AG04449 (cell line): ENCODE results near the gene TTLL9.

Experiments
- CTCF ChIA-PET: fragments of 350-600 bp; formaldehyde crosslinking; extraction: SDS; loops from one replicate; lab custom pipeline; 2021; ENCODE audit warnings: antibody characterized with exemption; lab: Yijun Ruan, JAX
- POLR2A ChIA-PET: fragments of 400-600, 350-600 bp; formaldehyde crosslinking; extraction: SDS; loops from one replicate; lab custom pipeline; 2020; ENCODE audit warnings: antibody characterized with exemption, inconsistent platforms; lab: Yijun Ruan, JAX
- DNase-seq: peaks from one replicate; pipeline ENCODE4 v3.0.0-alpha.2; 2010; ENCODE audit warnings: low read depth, low spot score
- H3K4me3 ChIP-seq: 2 replicates; pipeline ENCODE4 v1.5.1; 2011; ENCODE audit warnings: low read depth, mild to moderate bottlenecking, control low read depth, low read length
- CTCF ChIP-seq: IDR thresholded peaks from one replicate; pipeline ENCODE4 v1.5.1; 2011; ENCODE audit warnings: mild to moderate bottlenecking, moderate library complexity, low read length, control low read depth, inconsistent platforms; ENCODE audit not compliant: insufficient read depth; ENCODE audit errors: missing control alignments

The TTLL9 gene

GRCh38 chr20:31934491-31934890 lies 64.1 kb downstream of the TTLL9 start:
- ChIA-PET CTCF (interaction anchor here (3.5 kb wide), 1 partner anchor 17 kb away, joined by 21 read pairs; the partner anchor contains the start of gene PDRG1), POLR2A (no interaction called here)
- TF ChIP-seq CTCF = no peak
- DNase-seq = no peak
- no peak overlapping the region for H3K4me3 ChIP-seq

- ChIA-PET CTCF (interaction anchor here (0.6 to 3.5 kb wide), 2 partner anchors 17 to 35 kb away, joined by 3 to 21 read pairs; partner anchors contain the start of gene PDRG1), POLR2A (no interaction called here)
- TF ChIP-seq CTCF = no peak
- H3K4me3 ChIP-seq = no peak overlapping the region
- DNase-seq = no peak
Observed at GRCh38 chr20:31934968-31935764, 64.7 kb downstream of the TTLL9 start.

DNA sequence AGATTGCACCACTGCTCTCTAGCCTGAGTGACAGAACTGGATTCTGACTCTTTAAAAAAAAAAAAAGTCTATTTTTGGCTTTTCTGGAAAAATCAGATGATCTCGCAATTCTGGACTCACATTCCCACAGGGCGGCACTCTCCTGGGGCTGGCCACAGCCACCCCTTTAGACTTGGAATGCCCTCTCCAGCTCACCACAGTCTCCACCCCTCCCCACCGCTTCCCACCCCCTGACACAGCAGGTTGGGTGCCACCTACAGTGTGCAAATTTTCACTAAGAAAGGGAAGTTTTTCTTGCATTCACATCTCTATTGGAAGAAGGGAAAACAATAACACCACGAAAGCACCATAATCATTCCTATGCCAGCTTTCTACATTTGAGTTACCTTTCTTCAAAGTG lies 66.0 kb downstream of the TTLL9 start:
- TF ChIP-seq CTCF = no peak
- ChIA-PET CTCF (interaction anchor here (3.5 kb wide), 1 partner anchor 15 kb away, joined by 21 read pairs; the partner anchor contains the start of gene PDRG1), POLR2A (no interaction called here)
- H3K4me3 ChIP-seq = no peak overlapping the region
- DNase-seq = no peak

DNA sequence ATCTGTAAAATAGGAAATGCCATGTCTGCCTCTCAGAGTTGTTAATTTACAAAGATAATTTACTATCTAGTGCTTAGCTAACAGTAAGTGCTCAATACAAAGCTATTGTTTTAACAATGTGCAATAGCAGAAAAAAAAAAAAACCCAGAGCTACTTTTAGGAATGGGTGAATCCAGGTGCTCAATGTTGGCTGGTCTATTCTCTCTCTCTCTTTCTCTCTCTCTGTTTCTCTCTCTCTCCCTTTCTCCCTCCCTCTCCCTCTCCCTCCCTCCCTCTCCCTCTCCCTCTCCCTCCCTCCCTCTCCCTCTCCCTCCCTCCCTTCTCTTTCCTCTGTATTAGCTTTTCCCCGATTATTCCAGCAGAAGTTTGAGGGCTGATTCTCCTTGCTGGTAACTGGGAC lies 67.4 kb downstream of the TTLL9 start:
- TF ChIP-seq CTCF = no peak
- no peak overlapping the region for H3K4me3 ChIP-seq
- ChIA-PET CTCF (interaction anchor here (0.8 to 3.5 kb wide), 4 partner anchors 9 to 115 kb away, joined by 3 to 21 read pairs (median 4); partner anchors contain the start of gene PDRG1), POLR2A (no interaction called here)
- no peak for DNase-seq

GRCh38 chr20:31939661-31940060 lies 69.2 kb downstream of the TTLL9 start:
- ChIA-PET POLR2A (no interaction called here), CTCF (interaction anchor here (1.4 kb wide), 1 partner anchor 12 kb away, joined by 14 read pairs; the partner anchor contains the start of gene PDRG1)
- no peak overlapping the region for H3K4me3 ChIP-seq
- TF ChIP-seq CTCF = no peak
- no peak for DNase-seq

DNA sequence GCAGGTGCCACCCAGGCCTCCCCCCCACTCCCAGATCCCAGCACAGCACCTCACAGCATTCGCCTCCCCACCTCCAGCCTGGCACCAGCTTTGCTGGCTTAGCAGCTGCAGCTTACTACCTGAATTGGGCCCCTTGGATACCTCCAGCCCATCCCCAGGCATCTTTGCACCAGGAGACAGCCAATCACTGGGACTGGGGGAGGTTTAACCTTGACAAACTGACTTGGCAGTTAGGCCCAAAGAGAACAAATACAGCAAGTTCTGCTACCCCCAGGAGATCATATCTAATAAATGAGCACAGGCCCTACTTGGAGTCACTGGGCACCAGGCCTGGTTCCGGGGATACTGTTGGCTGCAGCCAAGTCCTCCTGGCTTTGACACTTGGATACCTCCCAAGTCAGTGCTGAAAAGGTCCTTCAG lies 72.6 kb downstream of the TTLL9 start:
- CTCF ChIA-PET = interaction anchor here (1.0 to 3.6 kb wide), 3 partner anchors 10 to 90 kb away, joined by 3 to 27 read pairs (median 8); partner anchors contain the start of gene PDRG1
- no peak for TF ChIP-seq CTCF
- POLR2A ChIA-PET = no interaction called here
- DNase-seq = no peak
- no peak overlapping the region for H3K4me3 ChIP-seq
